Measurements from ENCODE around the gene SDK2. TPM values are rescaled to one million over a fixed set of nuclear protein-coding genes. Genes with fewer than 3 reads are reported as not detected.

SDK2 gene
- total and polyA plus RNA-seq, 5 donors from 2014 or later: 0.02 to 0.59 (median 0.02) TPM; not detected in 2

- Histone ChIP-seq H3K9me3 (ENCODE audit: control insufficient read depth in 2 of 2, low read length in 2 of 2) (no peaks in the 10 kb centered on the region), H3K27ac (ENCODE audit: insufficient read depth, low read length, poor library complexity, severe bottlenecking) (peak overlapping the region; percentile 64), H3K4me1 (ENCODE audit: control insufficient read depth, insufficient read depth, low read length, poor library complexity, severe bottlenecking) (peaks cover 57% of the 10 kb centered on the region), H3K27me3 (ENCODE audit: control insufficient read depth, insufficient read depth, low read length) (no peaks in the 10 kb centered on the region), H3K4me3 (ENCODE audit: low read depth, low read length) (no peak overlapping the region), H3K36me3 (ENCODE audit: control insufficient read depth, insufficient read depth, low read length) (no peaks in the 10 kb centered on the region)
- no peaks in the 10 kb centered on the region for H3K27me3 Mint-ChIP-seq
- H3K36me3 Mint-ChIP-seq: no peaks in the 10 kb centered on the region
- H3K9me3 Mint-ChIP-seq: no peaks in the 10 kb centered on the region
- peak overlapping the region in 1 of 4 donors; percentile 21 for H3K4me3 Mint-ChIP-seq
- ATAC-seq (ENCODE audit: low read depth in 2 of 2) (no peak), DNase-seq (no peak)
- H3K27ac Mint-ChIP-seq: peak overlapping the region; percentile 95 to 98 (median 97)
- peaks cover 6 to 70% (median 45%) of the 10 kb centered on the region in 4 donors for H3K4me1 Mint-ChIP-seq
These were observed 50.8 kb downstream of the SDK2 start for GRCh38 chr17:73593249-73593965.

- H3K4me1 ChIP-seq (ENCODE audit: control insufficient read depth, insufficient read depth, low read length, poor library complexity, severe bottlenecking): peaks cover 61% of the 10 kb centered on the region
- Mint-ChIP-seq H3K4me1 (peaks cover 6 to 77% (median 49%) of the 10 kb centered on the region in 4 donors), H3K9me3 (no peaks in the 10 kb centered on the region), H3K27me3 (no peaks in the 10 kb centered on the region), H3K36me3 (no peaks in the 10 kb centered on the region), H3K27ac (peak overlapping the region; percentile 95 to 98 (median 97)), H3K4me3 (peak overlapping the region; percentile 33 to 89 (median 72))
- no peaks in the 10 kb centered on the region for H3K9me3 ChIP-seq (ENCODE audit: control insufficient read depth in 2 of 2, low read length in 2 of 2)
- peak overlapping the region; percentile 64 for H3K27ac ChIP-seq (ENCODE audit: insufficient read depth, low read length, poor library complexity, severe bottlenecking)
- DNase-seq (peak in 1 of 3 donors; percentile 3), ATAC-seq (ENCODE audit: low read depth in 2 of 2) (no peak)
- H3K4me3 ChIP-seq (ENCODE audit: low read depth, low read length): peak overlapping the region; percentile 73
- no peaks in the 10 kb centered on the region for H3K36me3 ChIP-seq (ENCODE audit: control insufficient read depth, insufficient read depth, low read length)
- no peaks in the 10 kb centered on the region for H3K27me3 ChIP-seq (ENCODE audit: control insufficient read depth, insufficient read depth, low read length)
These were observed 51.7 kb downstream of the SDK2 start for GRCh38 chr17:73592501-73592961.

DNA sequence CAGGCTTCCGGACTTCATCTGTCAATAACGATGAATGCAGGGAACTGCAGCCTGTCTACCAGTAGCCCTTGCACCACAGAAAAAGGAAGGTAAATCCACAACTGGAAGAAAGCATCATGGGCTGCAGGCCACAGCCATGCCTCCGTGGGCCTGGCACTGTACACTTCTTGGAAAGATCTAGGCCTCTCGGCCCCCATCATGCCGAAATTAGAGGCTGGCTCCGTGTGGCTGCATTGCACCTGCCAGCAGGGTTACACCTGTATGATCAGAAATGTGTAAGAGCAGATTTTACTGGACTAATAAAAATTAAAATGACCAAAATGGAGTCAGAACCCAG, 52.2 kb downstream of the SDK2 start:
- no peak for ATAC-seq (ENCODE audit: low read depth in 2 of 2)
- Histone ChIP-seq H3K4me3 (ENCODE audit: low read depth, low read length) (peak overlapping the region; percentile 73), H3K36me3 (ENCODE audit: control insufficient read depth, insufficient read depth, low read length) (no peaks in the 10 kb centered on the region), H3K27ac (ENCODE audit: insufficient read depth, low read length, poor library complexity, severe bottlenecking) (peak overlapping the region; percentile 64), H3K4me1 (ENCODE audit: control insufficient read depth, insufficient read depth, low read length, poor library complexity, severe bottlenecking) (peaks cover 62% of the 10 kb centered on the region), H3K27me3 (ENCODE audit: control insufficient read depth, insufficient read depth, low read length) (no peaks in the 10 kb centered on the region), H3K9me3 (ENCODE audit: control insufficient read depth in 2 of 2, low read length in 2 of 2) (no peaks in the 10 kb centered on the region)
- Mint-ChIP-seq H3K4me1 (peaks cover 6 to 79% (median 50%) of the 10 kb centered on the region in 4 donors), H3K36me3 (no peaks in the 10 kb centered on the region), H3K9me3 (no peaks in the 10 kb centered on the region), H3K27ac (peak overlapping the region; percentile 95 to 98 (median 97)), H3K27me3 (no peaks in the 10 kb centered on the region), H3K4me3 (peak overlapping the region; percentile 56 to 89 (median 72))
- no peak for DNase-seq

GRCh38 chr17:73591296-73592078, 52.8 kb downstream of the SDK2 start:
- H3K9me3 Mint-ChIP-seq: no peaks in the 10 kb centered on the region
- peak overlapping the region; percentile 95 to 98 (median 97) for H3K27ac Mint-ChIP-seq
- ATAC-seq (ENCODE audit: low read depth in 2 of 2) (peak; percentile 90 to 95), DNase-seq (peak; percentile 21 to 85 (median 74))
- H3K27me3 Mint-ChIP-seq: no peaks in the 10 kb centered on the region
- no peaks in the 10 kb centered on the region for H3K36me3 ChIP-seq (ENCODE audit: control insufficient read depth, insufficient read depth, low read length)
- peak overlapping the region; percentile 56 to 89 (median 72) for H3K4me3 Mint-ChIP-seq
- no peaks in the 10 kb centered on the region for H3K27me3 ChIP-seq (ENCODE audit: control insufficient read depth, insufficient read depth, low read length)
- H3K9me3 ChIP-seq (ENCODE audit: control insufficient read depth in 2 of 2, low read length in 2 of 2): no peaks in the 10 kb centered on the region
- H3K4me1 Mint-ChIP-seq: peaks cover 6 to 79% (median 50%) of the 10 kb centered on the region in 4 donors
- H3K27ac ChIP-seq (ENCODE audit: insufficient read depth, low read length, poor library complexity, severe bottlenecking): peak overlapping the region; percentile 64
- peak overlapping the region; percentile 73 for H3K4me3 ChIP-seq (ENCODE audit: low read depth, low read length)
- H3K36me3 Mint-ChIP-seq: no peaks in the 10 kb centered on the region
- peaks cover 62% of the 10 kb centered on the region for H3K4me1 ChIP-seq (ENCODE audit: control insufficient read depth, insufficient read depth, low read length, poor library complexity, severe bottlenecking)

- Mint-ChIP-seq H3K4me1 (peaks cover 6 to 80% (median 49%) of the 10 kb centered on the region in 4 donors), H3K4me3 (peak overlapping the region in 1 of 4 donors; percentile 56), H3K27ac (peak overlapping the region; percentile 87 to 98 (median 97)), H3K27me3 (no peaks in the 10 kb centered on the region), H3K36me3 (no peaks in the 10 kb centered on the region), H3K9me3 (no peaks in the 10 kb centered on the region)
- DNase-seq: no peak
- no peak overlapping the region for H3K27ac ChIP-seq (ENCODE audit: insufficient read depth, low read length, poor library complexity, severe bottlenecking)
- no peaks in the 10 kb centered on the region for H3K36me3 ChIP-seq (ENCODE audit: control insufficient read depth, insufficient read depth, low read length)
- H3K9me3 ChIP-seq (ENCODE audit: control insufficient read depth in 2 of 2, low read length in 2 of 2): no peaks in the 10 kb centered on the region
- ATAC-seq (ENCODE audit: low read depth in 2 of 2): no peak
- no peaks in the 10 kb centered on the region for H3K27me3 ChIP-seq (ENCODE audit: control insufficient read depth, insufficient read depth, low read length)
- no peak overlapping the region for H3K4me3 ChIP-seq (ENCODE audit: low read depth, low read length)
- peaks cover 48% of the 10 kb centered on the region for H3K4me1 ChIP-seq (ENCODE audit: control insufficient read depth, insufficient read depth, low read length, poor library complexity, severe bottlenecking)
These were observed 54.8 kb downstream of the SDK2 start for GRCh38 chr17:73589363-73589980.

DNA sequence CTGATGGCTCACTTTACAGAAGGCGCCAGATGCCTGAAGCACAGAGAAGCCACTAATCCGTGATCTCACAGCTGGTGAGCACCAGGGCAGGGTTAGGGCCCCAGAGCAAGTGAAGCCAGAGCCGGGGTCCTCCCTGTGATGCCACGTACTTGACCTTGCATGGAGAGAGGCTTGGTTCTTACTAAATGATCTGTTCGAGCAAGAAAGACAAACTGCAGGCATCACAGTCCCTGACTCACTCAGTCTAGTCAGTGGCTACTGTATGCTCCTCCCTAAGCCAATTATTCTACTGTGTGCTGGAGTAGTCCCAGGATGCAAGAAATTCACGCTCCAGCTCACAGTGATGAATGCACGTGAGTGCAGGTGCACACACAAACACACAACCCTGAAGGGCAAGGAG, 55.4 kb downstream of the SDK2 start:
- H3K27me3 Mint-ChIP-seq: no peaks in the 10 kb centered on the region
- peak overlapping the region in 1 of 4 donors; percentile 7 for H3K4me3 Mint-ChIP-seq
- no peaks in the 10 kb centered on the region for H3K9me3 Mint-ChIP-seq

DNA sequence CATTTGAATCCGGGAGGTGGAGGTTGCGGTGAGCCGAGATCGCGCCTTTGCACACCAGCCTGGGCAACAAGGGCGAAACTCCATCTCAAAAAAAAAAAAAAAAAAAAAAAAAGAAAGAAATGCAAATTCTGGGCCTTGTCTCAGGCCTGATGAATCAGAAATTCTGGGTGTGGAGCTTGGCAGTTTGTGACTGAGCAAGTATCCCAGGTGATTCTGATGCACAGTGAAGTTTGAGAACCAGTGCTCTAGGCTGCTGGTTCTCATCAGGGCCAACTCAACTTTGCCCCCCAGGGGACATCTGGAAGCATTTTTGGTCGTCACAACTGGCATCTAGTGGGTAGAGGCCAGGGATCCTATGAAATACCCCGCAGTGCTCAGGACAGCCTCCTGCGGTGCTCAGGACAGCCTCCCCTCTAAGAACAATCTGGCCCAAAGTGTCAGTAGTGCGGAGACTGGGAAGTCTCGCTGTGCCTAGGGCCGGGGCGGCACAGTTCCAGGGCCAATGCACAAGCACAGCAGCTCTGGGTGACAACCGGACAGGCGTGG, 55.9 kb downstream of the SDK2 start:
- Histone ChIP-seq H3K9me3 (ENCODE audit: control insufficient read depth in 2 of 2, low read length in 2 of 2) (no peaks in the 10 kb centered on the region), H3K27ac (ENCODE audit: insufficient read depth, low read length, poor library complexity, severe bottlenecking) (no peak overlapping the region), H3K4me3 (ENCODE audit: low read depth, low read length) (no peak overlapping the region), H3K36me3 (ENCODE audit: control insufficient read depth, insufficient read depth, low read length) (no peaks in the 10 kb centered on the region), H3K4me1 (ENCODE audit: control insufficient read depth, insufficient read depth, low read length, poor library complexity, severe bottlenecking) (peaks cover 38% of the 10 kb centered on the region), H3K27me3 (ENCODE audit: control insufficient read depth, insufficient read depth, low read length) (no peaks in the 10 kb centered on the region)
- Mint-ChIP-seq H3K4me3 (no peak overlapping the region), H3K9me3 (no peaks in the 10 kb centered on the region), H3K36me3 (no peaks in the 10 kb centered on the region), H3K27ac (peak overlapping the region; percentile 87 to 97 (median 89)), H3K27me3 (no peaks in the 10 kb centered on the region), H3K4me1 (peaks cover 6 to 71% (median 45%) of the 10 kb centered on the region in 4 donors)
- ATAC-seq (ENCODE audit: low read depth in 2 of 2) (no peak), DNase-seq (no peak)

More for the DNA sequence above, 55.4 kb downstream of the SDK2 start:
- Mint-ChIP-seq H3K4me1 (peaks cover 6 to 75% (median 46%) of the 10 kb centered on the region in 4 donors), H3K36me3 (no peaks in the 10 kb centered on the region), H3K27ac (peak overlapping the region; percentile 87 to 97 (median 89))
- H3K9me3 ChIP-seq (ENCODE audit: control insufficient read depth in 2 of 2, low read length in 2 of 2): no peaks in the 10 kb centered on the region
- peaks cover 43% of the 10 kb centered on the region for H3K4me1 ChIP-seq (ENCODE audit: control insufficient read depth, insufficient read depth, low read length, poor library complexity, severe bottlenecking)
- H3K27me3 ChIP-seq (ENCODE audit: control insufficient read depth, insufficient read depth, low read length): no peaks in the 10 kb centered on the region
- H3K4me3 ChIP-seq (ENCODE audit: low read depth, low read length): no peak overlapping the region
- ATAC-seq (ENCODE audit: low read depth in 2 of 2): no peak
- no peaks in the 10 kb centered on the region for H3K36me3 ChIP-seq (ENCODE audit: control insufficient read depth, insufficient read depth, low read length)
- no peak overlapping the region for H3K27ac ChIP-seq (ENCODE audit: insufficient read depth, low read length, poor library complexity, severe bottlenecking)
- DNase-seq: no peak
